ENCODE measurements around the gene GCAT. TPM values are rescaled to one million over a fixed set of nuclear protein-coding genes. Genes with fewer than 3 reads are reported as not detected.
A peak's percentile ranks its signal among the peaks of the same experiment; 100 is the strongest.

The GCAT gene
- polyA plus RNA-seq, 3 donors: 0.56 to 1.9 (median 1.1) TPM

GRCh38 chr22:37830093-37830842 is 22.5 kb downstream of the GCAT start:
- H3K4me2 ChIP-seq (replicated peaks; ENCODE audit: extremely low read depth, low read length, poor library complexity, severe bottlenecking): no peak overlapping the region
- 95% methylated on average over 12 of the region's 14 CpGs for WGBS (ENCODE audit: insufficient coverage)
- Mint-ChIP-seq H3K27ac (peak overlapping the region in 1 of 7 donors; percentile 54), H3K9me3 (no peaks in the 10 kb centered on the region), H3K4me3 (no peak overlapping the region), H3K27me3 (ENCODE audit: low read depth in 3 of 3) (peaks cover 2 to 8% (median 5%) of the 10 kb centered on the region in 3 donors), H3K36me3 (peaks cover 54 to 65% of the 10 kb centered on the region in 2 donors), H3K4me1 (no peaks in the 10 kb centered on the region)
- H3K9ac ChIP-seq (ENCODE audit: insufficient read depth, low read length, poor library complexity, severe bottlenecking): no peak overlapping the region
- H2AFZ ChIP-seq (ENCODE audit: insufficient read depth, low read depth, low read length, poor library complexity, severe bottlenecking): no peak overlapping the region
- H3K27me3 ChIP-seq (ENCODE audit: control insufficient read depth in 2 of 2, insufficient read depth in 2 of 2, low read length in 2 of 2): no peaks in the 10 kb centered on the region
- intact Hi-C loops (cut with micrococcal nuclease): no loop called here
- no peak overlapping the region for H3K4me3 ChIP-seq (replicated peaks in 1 of 3; ENCODE audit: low read depth in 2 of 3, low read length in 3 of 3)
- H3K27ac ChIP-seq (ENCODE audit: low read depth in 1 of 2, low read length in 2 of 2): no peak overlapping the region
- DNase-seq: no peak
- peaks cover 0 to 4% of the 10 kb centered on the region in 2 donors for H3K4me1 ChIP-seq (ENCODE audit: control insufficient read depth in 1 of 2, insufficient read depth in 2 of 2, low read length in 2 of 2)
- H3K36me3 ChIP-seq (replicated peaks in 1 of 2; ENCODE audit: control insufficient read depth in 1 of 2, insufficient read depth in 2 of 2, low read length in 2 of 2): peaks cover 42 to 55% of the 10 kb centered on the region in 2 donors
- no peak for TF ChIP-seq CTCF (IDR thresholded peaks at IDR 0.05)
- H4K20me1 ChIP-seq (ENCODE audit: insufficient read depth, low read length): no peaks in the 10 kb centered on the region
- no peaks in the 10 kb centered on the region for H3K9me3 ChIP-seq (replicated peaks in 1 of 2; ENCODE audit: control insufficient read depth in 1 of 2, insufficient read depth in 1 of 2, low read length in 2 of 2)
- no peaks in the 10 kb centered on the region for H3K79me2 ChIP-seq (ENCODE audit: insufficient read depth, low read length)

- H2AFZ ChIP-seq (ENCODE audit: insufficient read depth, low read depth, low read length, poor library complexity, severe bottlenecking): no peak overlapping the region
- H3K36me3 ChIP-seq (replicated peaks in 1 of 2; ENCODE audit: control insufficient read depth in 1 of 2, insufficient read depth in 2 of 2, low read length in 2 of 2): peaks cover 42 to 55% of the 10 kb centered on the region in 2 donors
- Mint-ChIP-seq H3K36me3 (peaks cover 54 to 70% of the 10 kb centered on the region in 2 donors), H3K27ac (no peak overlapping the region), H3K9me3 (no peaks in the 10 kb centered on the region), H3K4me3 (no peak overlapping the region), H3K4me1 (no peaks in the 10 kb centered on the region), H3K27me3 (ENCODE audit: low read depth in 3 of 3) (no peaks in the 10 kb centered on the region)
- H3K9me3 ChIP-seq (replicated peaks in 1 of 2; ENCODE audit: control insufficient read depth in 1 of 2, insufficient read depth in 1 of 2, low read length in 2 of 2): no peaks in the 10 kb centered on the region
- WGBS (ENCODE audit: insufficient coverage): 97% methylated on average over 9 of the region's 11 CpGs
- H3K27ac ChIP-seq (ENCODE audit: low read depth in 1 of 2, low read length in 2 of 2): no peak overlapping the region
- no peak for DNase-seq
- intact Hi-C loops (cut with micrococcal nuclease): no loop called here
- no peaks in the 10 kb centered on the region for H3K4me1 ChIP-seq (ENCODE audit: control insufficient read depth in 1 of 2, insufficient read depth in 2 of 2, low read length in 2 of 2)
- no peak overlapping the region for H3K9ac ChIP-seq (ENCODE audit: insufficient read depth, low read length, poor library complexity, severe bottlenecking)
- H3K27me3 ChIP-seq (ENCODE audit: control insufficient read depth in 2 of 2, insufficient read depth in 2 of 2, low read length in 2 of 2): no peaks in the 10 kb centered on the region
- H3K79me2 ChIP-seq (ENCODE audit: insufficient read depth, low read length): no peaks in the 10 kb centered on the region
- TF ChIP-seq CTCF (IDR thresholded peaks at IDR 0.05): no peak
- H4K20me1 ChIP-seq (ENCODE audit: insufficient read depth, low read length): no peaks in the 10 kb centered on the region
- no peak overlapping the region for H3K4me3 ChIP-seq (replicated peaks in 1 of 3; ENCODE audit: low read depth in 2 of 3, low read length in 3 of 3)
- H3K4me2 ChIP-seq (replicated peaks; ENCODE audit: extremely low read depth, low read length, poor library complexity, severe bottlenecking): no peak overlapping the region
These were observed 23.7 kb downstream of the GCAT start for GRCh38 chr22:37831472-37831871.
